Stimulated activated naive B cell treated with anti-CD40 and anti-IgM and Interleukin-4, amounts not matched to agents 10 μg/mL and 1 μg/mL and 100 μg/mL, for 72 hours (primary cell): ENCODE data around the gene TAOK1.
"Not testable (repeated sequence)": the region's sequence is repeated elsewhere in the genome, so short reads cannot be mapped to it uniquely, and the experiment has no call there.

Experiments used
- ATAC-seq, 2 donors: fragments of 150-1000 bp; cut with Tn5 transposase; replicated peaks; 2 replicates each; pipeline ENCODE4 v1.10.0; 2021; ENCODE audit warnings: moderate library complexity in 1 of 2
- DNase-seq: peaks from one replicate; pipeline ENCODE4 v3.0.0; 2021
- H3K27ac Mint-ChIP-seq: one replicate; pipeline ENCODE4 v1.8.0; 2022; ENCODE audit warnings: mild to moderate bottlenecking, mixed read lengths
- H3K27me3 Mint-ChIP-seq, 2 donors: one replicate each; pipeline ENCODE4 v1.8.0; 2022; ENCODE audit warnings: mixed read lengths in 2 of 2
- H3K36me3 Mint-ChIP-seq, 2 donors: one replicate each; pipeline ENCODE4 v1.8.0; 2022; ENCODE audit warnings: mixed read lengths in 2 of 2, mild to moderate bottlenecking in 1 of 2
- H3K4me1 Mint-ChIP-seq, 2 donors: one replicate each; pipeline ENCODE4 v1.8.0; 2022; ENCODE audit warnings: mixed read lengths in 2 of 2, mild to moderate bottlenecking in 1 of 2
- H3K4me3 Mint-ChIP-seq, 2 donors: one replicate each; pipeline ENCODE4 v1.8.0; 2022; ENCODE audit warnings: mild to moderate bottlenecking in 2 of 2, mixed read lengths in 2 of 2, moderate library complexity in 1 of 2
- H3K9me3 Mint-ChIP-seq, 2 donors: one replicate each; pipeline ENCODE4 v1.8.0; 2022; ENCODE audit warnings: mixed read lengths in 2 of 2, mild to moderate bottlenecking in 1 of 2

Gene TAOK1

DNA sequence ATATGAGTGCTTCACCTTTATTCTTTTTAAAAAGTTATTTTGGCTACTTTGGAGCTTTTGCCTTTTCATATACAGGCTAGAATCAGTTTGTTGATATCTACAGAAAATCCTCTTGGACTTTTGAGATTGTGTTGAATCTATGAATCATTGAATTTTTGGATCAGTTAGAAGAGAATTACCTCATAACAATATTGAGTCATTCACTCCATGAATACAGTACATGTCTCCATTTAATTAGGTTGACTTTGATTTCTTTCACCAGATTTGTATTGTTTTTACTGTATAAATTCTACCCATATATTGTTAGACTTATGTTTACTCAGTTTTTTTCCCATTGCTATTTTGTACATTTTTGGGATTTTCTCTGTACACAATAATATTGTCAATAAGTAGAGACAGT, 54.4 kb downstream of the TAOK1 start:
- Mint-ChIP-seq H3K4me3 (no peak overlapping the region), H3K27me3 (no peaks in the 10 kb centered on the region), H3K27ac (no peak overlapping the region), H3K36me3 (peaks cover 1 to 16% of the 10 kb centered on the region in 2 donors), H3K4me1 (peaks cover 17 to 65% of the 10 kb centered on the region in 2 donors), H3K9me3 (no peaks in the 10 kb centered on the region)
- ATAC-seq (no peak), DNase-seq (no peak)

DNA sequence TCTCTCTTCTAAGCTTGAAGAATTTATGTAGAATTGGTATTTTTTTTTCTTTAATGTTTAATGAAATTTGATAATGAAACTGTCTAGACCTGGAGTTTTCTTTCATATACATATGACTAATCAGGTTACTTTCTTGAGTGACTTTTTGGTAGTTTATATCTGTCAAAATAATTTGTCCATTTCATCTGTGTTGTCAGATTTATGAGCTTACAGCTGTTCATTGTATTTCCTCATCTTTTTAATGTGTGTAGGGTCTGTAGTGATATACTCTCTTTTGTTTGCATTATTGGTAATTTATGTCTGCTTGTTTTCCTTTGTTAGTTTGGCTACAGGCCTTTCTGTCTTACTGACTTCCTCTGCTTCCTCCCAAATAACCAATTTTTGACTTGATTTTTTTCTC, 55.7 kb downstream of the TAOK1 start:
- H3K27me3 Mint-ChIP-seq = no peaks in the 10 kb centered on the region
- H3K9me3 Mint-ChIP-seq = no peaks in the 10 kb centered on the region
- H3K27ac Mint-ChIP-seq = peak overlapping the region; percentile 42
- no peak overlapping the region for H3K4me3 Mint-ChIP-seq
- ATAC-seq = no peak
- peaks cover 20 to 70% of the 10 kb centered on the region in 2 donors for H3K4me1 Mint-ChIP-seq
- DNase-seq = no peak
- H3K36me3 Mint-ChIP-seq = peaks cover 0 to 19% of the 10 kb centered on the region in 2 donors

DNA sequence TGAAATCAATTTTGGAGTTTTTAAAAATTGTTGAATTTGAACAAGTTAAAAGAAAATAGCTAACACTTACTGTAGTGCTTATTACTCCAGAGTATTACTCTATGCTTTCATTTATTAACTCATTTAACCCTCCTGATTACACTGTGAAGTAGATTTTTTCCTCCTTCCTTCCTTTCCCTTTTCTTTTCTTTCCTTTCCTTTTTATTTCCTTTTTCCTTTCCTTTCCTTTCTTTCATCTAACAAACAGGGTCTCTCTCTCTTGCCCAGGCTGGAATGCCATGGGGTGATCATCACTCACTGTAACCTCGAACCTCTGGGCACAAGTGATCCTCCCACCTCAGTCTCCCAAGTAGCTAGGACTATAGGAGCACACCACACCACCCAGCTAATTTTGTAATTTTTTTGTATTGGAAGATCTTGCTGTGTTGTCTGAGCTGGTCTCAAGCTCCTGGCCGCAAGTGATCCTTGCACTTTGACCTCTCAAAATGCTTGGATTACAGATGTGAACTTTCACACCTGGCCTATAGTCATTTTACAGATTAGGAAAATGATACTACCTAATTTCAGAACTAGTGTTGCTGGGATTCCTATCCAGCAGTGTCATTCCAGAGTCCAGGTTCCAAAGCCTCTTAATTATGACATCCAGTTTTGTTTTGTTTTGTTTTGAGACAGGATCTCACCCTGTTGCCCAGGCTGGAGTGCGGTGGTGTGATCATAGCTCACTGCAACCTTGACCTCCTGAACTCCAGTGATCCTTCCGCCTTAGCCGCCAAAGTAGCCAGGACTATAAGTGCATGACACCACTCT, 59.9 kb downstream of the TAOK1 start:
- H3K27ac Mint-ChIP-seq = peak overlapping the region; percentile 11
- DNase-seq (no peak), ATAC-seq (no peak)
- peaks cover 28 to 34% of the 10 kb centered on the region in 2 donors for H3K36me3 Mint-ChIP-seq
- no peak overlapping the region for H3K4me3 Mint-ChIP-seq
- peaks cover 18 to 51% of the 10 kb centered on the region in 2 donors for H3K4me1 Mint-ChIP-seq
- no peaks in the 10 kb centered on the region for H3K27me3 Mint-ChIP-seq
- H3K9me3 Mint-ChIP-seq = peaks cover 0 to 3% of the 10 kb centered on the region in 2 donors

DNA sequence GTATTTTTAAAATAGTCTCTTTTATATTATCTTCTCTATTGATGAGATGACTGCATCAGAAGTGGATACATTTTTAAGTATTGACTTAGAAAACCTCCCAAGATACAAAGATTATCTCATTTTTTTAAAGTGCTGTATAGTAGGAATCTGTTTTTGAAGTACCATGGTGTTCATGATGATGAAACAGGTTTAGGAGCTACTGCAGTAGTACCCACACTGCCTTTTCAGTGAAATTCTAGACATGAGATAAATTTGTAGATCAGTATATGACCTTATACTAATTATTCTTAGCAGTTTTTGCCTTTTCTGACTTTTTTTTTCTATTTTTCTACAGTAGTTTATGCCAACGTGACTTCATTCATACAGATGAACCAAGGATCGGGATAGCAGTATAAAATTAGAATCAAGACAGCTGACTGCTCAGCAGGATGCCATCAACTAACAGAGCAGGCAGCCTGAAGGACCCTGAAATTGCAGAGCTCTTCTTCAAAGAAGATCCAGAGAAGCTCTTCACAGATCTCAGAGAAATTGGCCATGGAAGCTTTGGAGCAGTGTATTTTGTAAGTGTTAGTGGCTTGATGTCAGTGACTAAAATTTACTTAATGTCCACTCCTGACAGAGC, 61.1 kb downstream of the TAOK1 start:
- DNase-seq = no peak
- H3K4me1 Mint-ChIP-seq = peaks cover 12 to 49% of the 10 kb centered on the region in 2 donors
- ATAC-seq = no peak
- peaks cover 0 to 3% of the 10 kb centered on the region in 2 donors for H3K9me3 Mint-ChIP-seq
- no peak overlapping the region for H3K27ac Mint-ChIP-seq
- H3K4me3 Mint-ChIP-seq = no peak overlapping the region
- no peaks in the 10 kb centered on the region for H3K27me3 Mint-ChIP-seq
- peaks cover 37 to 43% of the 10 kb centered on the region in 2 donors for H3K36me3 Mint-ChIP-seq

DNA sequence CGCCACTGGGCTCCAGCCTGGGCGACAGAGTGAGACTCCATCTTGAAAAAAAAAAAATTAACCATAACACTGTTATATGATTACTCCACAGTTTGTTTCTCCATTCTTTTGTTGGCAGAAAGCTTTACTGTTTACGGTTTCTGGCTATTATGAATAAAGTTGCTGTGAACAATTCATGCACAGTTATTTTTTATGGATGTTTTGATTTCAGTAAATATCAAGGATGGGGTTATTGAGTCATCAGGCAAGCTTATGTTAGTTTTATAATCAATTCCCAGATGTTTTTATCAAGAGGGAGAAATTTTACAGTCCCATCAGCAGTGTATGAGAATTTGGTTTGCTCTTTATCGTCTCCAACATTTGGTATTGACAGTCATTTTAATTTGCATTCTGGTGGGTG, 67.9 kb downstream of the TAOK1 start:
- Mint-ChIP-seq H3K4me1 (peaks cover 14 to 45% of the 10 kb centered on the region in 2 donors), H3K36me3 (peaks cover 38 to 44% of the 10 kb centered on the region in 2 donors), H3K27me3 (no peaks in the 10 kb centered on the region), H3K27ac (no peak overlapping the region), H3K9me3 (no peaks in the 10 kb centered on the region), H3K4me3 (no peak overlapping the region)
- DNase-seq (no peak), ATAC-seq (no peak)

DNA sequence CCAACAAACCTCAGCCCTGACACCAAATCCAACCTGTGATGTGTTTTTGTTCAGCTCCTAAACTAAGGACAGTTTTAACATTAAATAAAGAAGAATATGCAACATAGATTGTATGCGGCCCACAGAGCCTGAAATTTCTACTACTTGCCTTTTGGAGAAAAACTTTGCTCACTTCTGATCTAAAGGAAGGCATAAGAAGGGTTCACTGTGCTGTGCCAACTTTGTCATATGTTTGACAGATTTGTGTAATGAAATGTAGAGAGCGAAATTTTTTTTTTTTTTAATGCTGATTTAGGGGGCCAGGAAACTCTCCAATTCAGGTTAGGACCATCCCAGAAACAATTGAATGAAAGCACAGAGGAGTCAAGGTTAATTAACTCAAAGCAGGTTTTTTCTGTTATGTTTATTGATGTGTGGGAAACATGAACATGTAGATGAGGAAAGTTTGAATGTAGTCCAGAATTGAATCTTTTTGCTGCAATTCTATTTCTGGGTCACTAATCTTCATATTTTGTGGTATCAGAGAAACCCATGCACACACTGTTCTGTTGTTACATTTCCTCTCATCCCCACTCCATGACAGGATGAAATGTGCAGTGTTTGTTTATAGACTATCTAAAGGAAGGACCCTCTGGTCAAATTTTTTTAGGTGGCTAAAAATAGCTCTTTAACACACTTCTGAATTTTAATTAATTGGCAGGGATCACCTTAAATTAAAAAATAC, 71.5 kb downstream of the TAOK1 start:
- ATAC-seq (no peak), DNase-seq (no peak)
- peaks cover 11 to 34% of the 10 kb centered on the region in 2 donors for H3K4me1 Mint-ChIP-seq
- no peaks in the 10 kb centered on the region for H3K9me3 Mint-ChIP-seq
- H3K27me3 Mint-ChIP-seq = no peaks in the 10 kb centered on the region
- peak overlapping the region; percentile 31 for H3K27ac Mint-ChIP-seq
- peaks cover 19 to 35% of the 10 kb centered on the region in 2 donors for H3K36me3 Mint-ChIP-seq
- H3K4me3 Mint-ChIP-seq = no peak overlapping the region

DNA sequence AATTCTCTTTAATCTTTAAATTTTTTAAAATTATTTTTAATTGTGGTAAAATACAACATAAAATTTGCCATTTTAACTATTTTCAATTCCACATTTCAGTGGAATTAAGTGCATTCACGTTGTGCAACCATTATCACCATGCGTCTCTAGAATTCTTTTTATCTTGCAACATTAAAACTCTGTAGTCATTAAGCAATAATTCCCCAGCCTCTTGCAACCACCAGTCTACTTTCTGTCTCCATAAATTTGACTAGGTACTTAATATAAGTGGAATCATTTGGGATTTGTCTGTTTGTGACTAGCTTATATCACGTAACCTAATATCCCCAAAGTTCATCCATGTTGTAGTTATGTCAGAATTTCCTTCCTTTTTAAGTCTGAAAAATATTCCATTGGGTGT, 79.1 kb downstream of the TAOK1 start:
- ATAC-seq (no peak), DNase-seq (no peak)
- H3K36me3 Mint-ChIP-seq = peaks cover 20 to 35% of the 10 kb centered on the region in 2 donors
- H3K27ac Mint-ChIP-seq = no peak overlapping the region
- H3K4me3 Mint-ChIP-seq = no peak overlapping the region
- no peaks in the 10 kb centered on the region for H3K9me3 Mint-ChIP-seq
- peaks cover 0 to 4% of the 10 kb centered on the region in 2 donors for H3K4me1 Mint-ChIP-seq
- H3K27me3 Mint-ChIP-seq = no peaks in the 10 kb centered on the region

DNA sequence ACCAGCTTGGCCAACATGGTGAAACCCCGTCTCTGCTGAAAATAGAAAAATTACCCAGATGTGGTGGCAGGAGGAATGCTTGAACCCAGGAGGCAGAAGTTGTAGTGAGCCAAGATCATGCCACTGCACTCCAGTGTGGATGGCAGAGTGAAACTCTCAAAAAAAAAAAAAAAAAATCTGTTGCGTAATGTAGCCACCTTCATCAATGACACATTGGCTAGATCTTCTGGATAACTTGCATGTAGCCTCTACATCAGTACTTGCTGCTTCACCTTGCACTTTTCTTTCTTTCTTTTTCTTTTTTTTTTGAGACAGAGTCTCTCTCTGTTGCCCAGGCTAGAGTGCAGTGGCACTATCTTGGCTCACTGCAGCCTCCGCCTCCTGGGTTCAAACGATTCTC, 83.3 kb downstream of the TAOK1 start:
- ATAC-seq = not testable (repeated sequence)
- peaks cover 22 to 35% of the 10 kb centered on the region in 2 donors for H3K36me3 Mint-ChIP-seq

DNA sequence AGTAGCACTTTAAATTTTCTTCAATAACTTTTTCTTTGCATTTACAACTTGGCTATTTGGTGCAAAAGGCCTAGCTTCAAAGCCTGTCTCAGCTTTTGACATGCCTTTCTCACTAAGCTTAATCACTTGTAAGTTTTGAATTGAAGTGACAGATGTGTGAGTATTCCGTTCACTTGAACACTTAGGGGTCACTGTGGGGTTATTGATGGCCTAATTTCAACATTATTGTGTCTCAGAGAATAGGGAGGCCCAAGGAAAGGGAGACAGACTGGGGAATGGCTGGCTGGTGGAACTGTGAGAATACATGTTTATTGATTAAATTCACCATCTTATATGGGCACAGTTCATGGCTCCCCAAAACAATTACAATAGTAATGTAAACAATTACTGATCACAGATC, 84.1 kb downstream of the TAOK1 start:
- no peak overlapping the region for H3K4me3 Mint-ChIP-seq
- DNase-seq (no peak), ATAC-seq (no peak)
- H3K27me3 Mint-ChIP-seq = no peaks in the 10 kb centered on the region
- peaks cover 22 to 37% of the 10 kb centered on the region in 2 donors for H3K36me3 Mint-ChIP-seq
- no peak overlapping the region for H3K27ac Mint-ChIP-seq
- peaks cover 0 to 4% of the 10 kb centered on the region in 2 donors for H3K4me1 Mint-ChIP-seq
- H3K9me3 Mint-ChIP-seq = no peaks in the 10 kb centered on the region

More for the DNA sequence above, 83.3 kb downstream of the TAOK1 start:
- DNase-seq, H3K9me3 Mint-ChIP-seq, H3K27me3 Mint-ChIP-seq, H3K4me3 Mint-ChIP-seq, H3K4me1 Mint-ChIP-seq, H3K27ac Mint-ChIP-seq: not testable (repeated sequence)

DNA sequence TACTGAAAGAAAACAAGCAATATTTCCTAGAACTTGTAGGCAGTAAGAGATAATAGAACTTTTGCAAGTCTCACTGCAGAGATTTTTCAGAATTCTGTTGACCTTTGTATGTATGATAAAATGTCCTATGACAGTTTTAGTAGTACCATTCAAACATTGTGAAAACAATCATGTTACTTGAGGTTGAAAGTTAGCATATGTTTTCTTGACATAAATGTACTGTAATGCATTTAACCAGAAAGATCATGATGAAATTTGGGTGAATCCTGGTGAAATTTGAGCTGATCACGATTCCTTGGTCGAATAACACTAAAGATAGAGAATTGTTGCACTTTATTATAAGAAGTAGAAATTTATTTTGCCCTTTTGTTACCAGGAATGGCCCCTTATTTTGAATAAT, 85.7 kb downstream of the TAOK1 start:
- Mint-ChIP-seq H3K4me3 (no peak overlapping the region), H3K27me3 (no peaks in the 10 kb centered on the region), H3K36me3 (peaks cover 22 to 35% of the 10 kb centered on the region in 2 donors), H3K4me1 (peaks cover 0 to 4% of the 10 kb centered on the region in 2 donors), H3K27ac (no peak overlapping the region), H3K9me3 (no peaks in the 10 kb centered on the region)
- ATAC-seq (no peak), DNase-seq (no peak)

DNA sequence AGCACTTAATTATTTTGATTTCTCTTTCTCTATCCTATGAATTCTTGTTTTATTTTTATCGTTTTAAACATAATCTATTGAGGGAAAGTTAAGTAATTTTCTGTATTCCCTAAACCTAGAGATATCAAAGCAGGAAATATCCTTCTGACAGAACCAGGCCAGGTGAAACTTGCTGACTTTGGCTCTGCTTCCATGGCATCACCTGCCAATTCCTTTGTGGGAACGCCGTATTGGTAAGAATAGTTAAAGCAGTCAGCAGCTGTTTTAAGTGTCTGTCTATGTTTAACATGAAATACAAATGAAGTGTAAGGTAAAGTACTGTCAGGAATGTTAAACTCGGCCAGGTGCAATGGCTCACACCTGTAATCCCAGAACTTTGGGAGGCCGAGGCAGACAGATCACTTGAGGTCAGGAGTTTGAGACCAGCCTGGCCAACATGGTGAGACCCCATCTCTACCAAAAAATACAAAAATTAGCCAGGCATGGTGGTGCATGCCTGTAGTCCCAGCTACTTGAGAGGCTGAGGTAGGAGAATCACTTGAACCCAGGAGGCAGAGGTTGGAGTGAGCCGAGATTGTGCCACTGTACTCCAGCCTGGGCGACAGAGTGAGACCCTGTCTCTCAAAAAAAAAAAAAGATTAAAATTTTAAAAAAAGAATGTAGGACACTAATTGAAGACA, 90.2 kb downstream of the TAOK1 start:
- ATAC-seq, H3K9me3 Mint-ChIP-seq, H3K4me1 Mint-ChIP-seq, DNase-seq, H3K27ac Mint-ChIP-seq, H3K4me3 Mint-ChIP-seq, H3K27me3 Mint-ChIP-seq: not testable (repeated sequence)
- H3K36me3 Mint-ChIP-seq = peaks cover 3 to 18% of the 10 kb centered on the region in 2 donors

DNA sequence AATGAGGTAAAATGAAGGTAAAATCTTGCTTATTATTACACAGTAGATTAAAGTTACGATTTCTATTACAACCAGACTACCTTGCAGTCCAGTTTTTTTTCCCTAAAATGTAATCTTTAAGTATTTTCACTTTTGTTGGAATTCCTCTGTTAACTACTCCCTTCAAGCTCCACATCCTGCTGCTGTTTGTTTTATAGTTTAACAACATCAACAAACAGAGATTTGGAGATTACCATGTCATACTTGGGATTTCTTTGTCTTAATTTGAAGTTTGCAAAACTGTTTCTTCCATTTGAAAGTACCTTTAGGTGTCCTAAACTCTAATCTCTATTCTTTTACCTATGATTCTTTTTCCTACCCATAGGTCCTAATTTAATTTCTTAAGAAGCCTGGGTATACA, 93.3 kb downstream of the TAOK1 start:
- Mint-ChIP-seq H3K4me3 (no peak overlapping the region), H3K9me3 (no peaks in the 10 kb centered on the region), H3K4me1 (no peaks in the 10 kb centered on the region), H3K36me3 (peaks cover 7 to 16% of the 10 kb centered on the region in 2 donors), H3K27ac (no peak overlapping the region), H3K27me3 (no peaks in the 10 kb centered on the region)
- ATAC-seq (no peak), DNase-seq (no peak)

DNA sequence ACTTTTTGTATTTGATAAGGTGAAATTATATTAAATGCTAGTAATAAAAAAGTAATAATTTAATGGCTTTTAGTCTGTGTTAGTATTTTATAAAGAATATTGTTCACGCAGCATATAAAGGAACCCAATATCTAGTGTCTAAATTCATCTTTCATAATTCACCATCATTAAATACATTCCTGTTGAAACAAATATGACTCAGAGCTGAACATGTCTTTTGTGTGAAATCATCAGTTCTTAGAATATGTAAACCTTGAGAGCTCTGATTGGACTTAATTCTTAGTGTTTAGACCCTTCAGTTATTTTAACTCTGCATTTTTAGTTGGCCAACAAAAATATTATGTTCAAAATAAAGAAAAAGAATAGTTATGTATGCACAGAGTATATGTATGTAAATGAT, 104.8 kb downstream of the TAOK1 start:
- ATAC-seq (no peak), DNase-seq (no peak)
- H3K4me1 Mint-ChIP-seq = no peaks in the 10 kb centered on the region
- H3K27ac Mint-ChIP-seq = no peak overlapping the region
- H3K27me3 Mint-ChIP-seq = no peaks in the 10 kb centered on the region
- peaks cover 26 to 31% of the 10 kb centered on the region in 2 donors for H3K36me3 Mint-ChIP-seq
- no peak overlapping the region for H3K4me3 Mint-ChIP-seq
- H3K9me3 Mint-ChIP-seq = no peaks in the 10 kb centered on the region

DNA sequence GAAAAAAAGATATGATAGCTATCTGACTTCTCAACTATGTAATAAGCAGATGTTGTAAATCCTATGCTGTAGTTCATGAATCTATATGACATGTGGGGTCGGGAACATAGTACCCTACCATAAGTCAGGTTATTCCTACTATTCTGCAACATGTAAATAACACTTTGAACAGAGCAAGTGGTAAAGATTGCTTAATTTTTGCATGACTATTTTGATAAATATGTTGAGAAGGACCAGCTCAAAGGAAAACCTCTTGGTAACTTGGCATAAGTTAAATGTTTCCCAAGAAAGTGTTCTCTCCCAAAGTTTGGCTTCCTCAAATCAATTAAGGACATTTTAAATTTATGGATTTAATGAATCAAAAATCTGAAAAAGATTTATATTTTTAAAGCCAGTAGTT, 114.5 kb downstream of the TAOK1 start:
- H3K36me3 Mint-ChIP-seq = peaks cover 23 to 39% of the 10 kb centered on the region in 2 donors
- H3K9me3 Mint-ChIP-seq = no peaks in the 10 kb centered on the region
- H3K27ac Mint-ChIP-seq = no peak overlapping the region
- H3K27me3 Mint-ChIP-seq = no peaks in the 10 kb centered on the region
- H3K4me3 Mint-ChIP-seq = no peak overlapping the region
- DNase-seq (no peak), ATAC-seq (no peak)
- H3K4me1 Mint-ChIP-seq = no peaks in the 10 kb centered on the region
